GM18498 (cell line): ENCODE results near the gene ANKRD28.
"Not testable (repeated sequence)": the region's sequence is repeated elsewhere in the genome, so short reads cannot be mapped to it uniquely, and the experiment has no call there.

Experiments
- ATAC-seq: cut with Tn5 transposase; IDR thresholded peaks from one replicate; pipeline ENCODE4 v1.9.1; 2021; ENCODE audit warnings: mild to moderate bottlenecking, moderate library complexity; ENCODE audit not compliant: unreplicated experiment

The ANKRD28 gene

DNA sequence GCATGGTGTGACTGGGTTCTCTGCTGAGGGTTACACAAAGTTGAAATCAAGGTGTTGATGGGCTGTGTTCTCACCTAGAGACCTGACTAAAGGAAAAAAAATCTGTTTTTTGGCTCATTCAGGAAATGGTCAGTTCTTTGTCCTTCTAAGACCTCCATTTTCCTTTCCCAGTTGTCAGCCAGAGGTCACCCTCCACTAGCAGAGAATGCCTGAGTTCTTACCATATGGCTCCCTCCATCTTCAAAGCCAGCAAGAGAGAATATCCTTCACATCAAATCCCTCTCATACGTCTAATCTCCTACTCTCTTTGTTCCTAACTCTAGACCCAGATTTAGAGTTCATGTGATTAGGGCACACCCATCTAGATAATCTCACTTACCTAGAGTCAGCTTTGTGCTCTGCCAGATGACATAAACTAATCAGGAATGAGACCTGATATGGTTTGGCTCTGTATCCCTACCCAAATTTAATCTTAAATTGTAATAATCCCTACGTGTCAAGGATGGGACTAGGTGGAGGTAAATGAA lies 19.4 kb downstream of the ANKRD28 start:
- no peak for ATAC-seq

- peak; percentile 71 for ATAC-seq
Observed at GRCh38 chr3:15774931-15775560, 22.7 kb downstream of the ANKRD28 start.

- no peak for ATAC-seq
Observed at GRCh38 chr3:15771444-15771843, 26.3 kb downstream of the ANKRD28 start.

DNA sequence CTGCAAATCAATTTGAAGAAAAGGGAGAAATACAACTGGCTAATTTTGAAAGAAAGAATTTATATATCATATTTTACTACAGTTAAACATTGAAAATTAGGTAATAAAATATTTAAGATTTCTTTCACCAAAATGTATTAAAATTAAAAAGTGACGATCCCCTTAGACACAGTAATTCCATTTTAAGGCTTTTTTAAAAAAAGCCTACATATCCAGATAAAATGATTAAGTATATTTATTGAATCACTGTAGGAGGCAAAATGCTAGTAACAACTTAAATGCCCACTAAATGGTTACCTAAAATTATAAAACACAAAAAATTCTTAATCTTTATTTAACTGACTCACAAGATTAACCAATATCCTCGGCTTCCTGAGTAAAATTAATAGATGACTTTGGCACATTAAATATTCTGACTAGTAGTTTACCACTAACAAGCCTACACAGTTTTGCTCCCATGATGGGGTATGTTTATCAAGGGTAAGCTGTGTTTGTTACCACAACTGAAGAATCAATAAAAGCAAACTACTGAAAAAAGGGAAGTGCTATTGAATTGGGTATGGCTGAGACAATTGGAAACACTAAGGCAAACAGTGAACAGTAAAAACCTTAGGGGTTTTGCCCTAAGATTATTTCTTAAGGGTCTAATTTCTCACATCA lies 28.4 kb downstream of the ANKRD28 start:
- ATAC-seq = no peak

- peak; percentile 65 for ATAC-seq
Observed at GRCh38 chr3:15768421-15769255, 29.1 kb downstream of the ANKRD28 start.

DNA sequence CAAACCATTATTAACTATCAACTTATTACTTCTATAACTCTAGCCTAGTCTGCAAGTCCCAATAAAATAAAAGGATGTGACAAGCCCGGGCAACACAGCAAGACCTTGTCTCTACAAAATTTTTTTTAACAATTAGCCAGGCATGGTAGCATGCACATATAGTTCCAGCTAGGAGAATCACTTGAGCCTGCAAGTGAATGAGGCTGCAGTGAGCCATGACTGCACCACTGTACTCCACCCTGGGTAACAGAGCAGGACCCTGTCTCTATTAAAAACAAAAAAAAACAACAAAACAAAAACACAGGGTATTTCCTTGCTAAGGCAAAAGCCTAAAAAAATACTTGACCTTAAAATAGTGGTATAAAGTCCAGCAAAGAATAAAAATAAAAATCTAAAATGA lies 31.4 kb downstream of the ANKRD28 start:
- ATAC-seq = no peak

DNA sequence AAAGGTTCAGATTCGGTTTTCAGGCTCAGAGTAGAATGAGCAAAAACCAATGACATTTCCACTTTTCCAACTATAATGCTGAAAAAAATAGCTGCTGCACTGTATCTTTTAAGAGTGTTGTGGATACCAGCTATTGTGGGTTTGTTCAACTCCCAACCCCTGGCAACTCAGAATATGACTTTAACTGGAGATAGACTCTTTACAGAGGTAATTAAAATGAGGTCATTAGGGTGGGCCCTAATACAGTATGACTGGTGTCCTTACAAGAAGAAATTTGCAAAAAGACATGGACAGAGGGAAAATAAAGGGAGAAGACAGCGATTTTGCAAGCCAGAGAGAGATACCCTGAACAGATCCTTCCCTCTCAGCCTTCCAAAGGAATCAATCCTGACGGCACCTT lies 39.5 kb downstream of the ANKRD28 start:
- ATAC-seq = no peak

DNA sequence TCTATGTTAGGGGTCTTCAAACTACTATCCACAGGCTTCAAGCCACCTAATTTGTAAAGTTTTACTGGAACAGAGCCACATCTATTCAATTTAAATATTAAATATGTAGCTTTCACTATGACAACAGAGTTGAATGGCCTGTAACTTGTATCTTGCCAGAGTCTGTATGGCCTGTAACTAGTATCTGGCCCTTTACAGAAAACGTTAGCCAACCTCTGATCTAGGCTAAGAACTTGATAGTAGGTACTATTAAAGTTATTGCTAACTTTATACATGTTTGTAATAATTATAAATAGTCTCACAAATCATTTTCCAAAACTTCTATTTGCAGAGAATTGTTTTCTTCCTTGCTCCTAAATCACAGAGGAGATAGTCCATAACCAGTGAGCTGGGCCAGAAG lies 40.0 kb downstream of the ANKRD28 start:
- ATAC-seq = no peak

- no peak for ATAC-seq
Observed at GRCh38 chr3:15756505-15756904, 41.3 kb downstream of the ANKRD28 start.

- no peak for ATAC-seq
Observed at GRCh38 chr3:15755780-15756179, 42.0 kb downstream of the ANKRD28 start.

DNA sequence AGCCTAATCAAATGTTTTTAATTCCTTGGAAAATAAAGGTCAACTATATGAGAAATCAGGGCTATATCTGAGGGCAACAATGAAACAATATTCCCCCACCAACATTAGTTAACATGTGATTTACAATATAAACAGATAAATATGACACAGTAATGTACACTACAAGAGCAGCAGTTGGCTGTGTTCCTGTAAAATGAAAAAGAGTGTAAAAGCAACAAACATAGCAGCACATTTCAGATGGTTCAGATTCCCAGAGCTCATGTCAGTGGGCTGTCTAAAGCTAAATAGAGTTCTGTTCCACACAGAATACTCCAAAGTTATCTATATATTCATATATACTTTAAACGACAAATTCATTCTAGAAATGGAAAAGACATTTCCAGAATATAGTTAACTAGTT lies 42.6 kb downstream of the ANKRD28 start:
- ATAC-seq = no peak

GRCh38 chr3:15754047-15754446 lies 43.7 kb downstream of the ANKRD28 start:
- no peak for ATAC-seq

- ATAC-seq = no peak
Observed at GRCh38 chr3:15753056-15753710, 44.6 kb downstream of the ANKRD28 start.

- no peak for ATAC-seq
Observed at GRCh38 chr3:15750879-15751278, 46.9 kb downstream of the ANKRD28 start.

- no peak for ATAC-seq
Observed at GRCh38 chr3:15750143-15750542, 47.6 kb downstream of the ANKRD28 start.

DNA sequence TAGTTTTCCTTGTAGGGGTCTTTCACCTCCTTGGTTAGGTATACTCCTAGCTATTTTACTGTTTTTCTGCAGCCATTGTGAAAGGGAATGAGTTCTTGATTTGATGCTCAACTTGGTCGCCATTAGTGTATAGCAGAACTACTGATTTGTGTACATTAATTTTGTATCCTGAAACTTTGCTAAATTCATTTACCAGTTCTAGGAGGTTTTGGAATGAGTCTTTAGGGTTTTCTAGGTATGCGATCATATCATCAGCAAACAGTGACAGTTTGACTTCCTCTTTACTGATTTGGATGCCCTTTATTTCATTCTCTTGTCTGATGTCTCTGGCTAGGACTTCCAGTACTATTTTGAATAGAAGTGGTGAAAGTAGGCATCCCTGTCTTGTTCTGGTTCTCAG lies 51.9 kb downstream of the ANKRD28 start:
- not testable (repeated sequence) for ATAC-seq

DNA sequence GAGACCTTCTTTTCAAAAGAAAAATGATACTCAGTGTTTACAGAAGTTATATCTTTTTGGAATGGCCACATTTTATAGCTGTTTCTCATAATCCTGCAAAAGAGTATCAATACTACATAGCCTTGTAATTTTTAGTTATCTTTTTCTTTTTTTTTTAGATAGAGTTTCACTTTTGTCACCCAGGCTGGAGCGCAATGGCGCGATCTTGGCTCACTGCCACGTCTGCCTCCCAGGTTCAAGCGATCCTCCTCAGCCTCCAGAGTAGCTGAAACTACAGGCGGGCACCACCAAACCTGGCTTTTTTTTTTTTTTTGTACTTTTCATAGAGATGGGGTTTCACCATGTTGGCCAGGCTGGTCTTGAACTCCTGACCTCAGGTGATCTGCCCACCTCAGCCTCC lies 53.6 kb downstream of the ANKRD28 start:
- ATAC-seq = no peak

DNA sequence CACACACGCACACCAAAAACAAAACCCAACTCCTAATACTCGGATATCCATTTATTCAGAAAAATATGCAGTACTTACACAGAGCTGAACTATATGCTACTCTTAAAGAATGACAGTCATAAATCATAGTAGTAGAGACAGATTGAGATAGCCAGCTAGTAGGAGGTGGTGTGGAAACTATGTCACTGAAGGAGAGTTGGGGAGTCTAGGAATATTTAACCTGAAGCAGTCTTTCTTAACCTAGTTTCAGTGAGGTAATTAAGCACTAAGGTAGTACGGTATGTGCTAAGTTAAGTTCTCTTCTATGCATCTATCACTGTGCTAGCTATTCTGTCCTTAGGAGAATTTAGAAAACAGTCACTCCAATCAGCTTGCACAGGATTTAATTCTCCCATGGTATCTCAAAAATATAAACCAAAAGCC lies 54.2 kb downstream of the ANKRD28 start:
- no peak for ATAC-seq

- not testable (repeated sequence) for ATAC-seq
Observed at GRCh38 chr3:15742236-15742635, 55.5 kb downstream of the ANKRD28 start.

GRCh38 chr3:15738616-15739005 lies 59.2 kb downstream of the ANKRD28 start:
- not testable (repeated sequence) for ATAC-seq

DNA sequence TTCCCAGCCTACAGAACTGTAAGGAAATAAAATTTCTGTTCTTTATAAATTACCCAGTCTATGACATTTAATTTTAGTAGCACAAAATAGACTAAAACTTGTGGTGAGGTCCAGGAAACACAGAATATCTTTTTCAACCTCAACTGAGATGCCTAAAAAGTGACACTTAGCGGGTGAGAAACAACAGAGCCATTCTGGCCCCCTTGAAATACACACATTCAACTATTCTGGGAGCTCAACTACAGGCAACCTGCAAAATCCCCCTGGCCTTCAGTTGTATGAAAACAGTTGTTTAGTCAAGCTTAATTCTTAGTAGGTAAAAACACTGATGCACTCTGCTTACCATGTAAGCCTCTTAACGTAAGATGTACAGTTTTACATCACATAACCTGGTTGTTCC lies 66.8 kb downstream of the ANKRD28 start:
- no peak for ATAC-seq
